ENCODE results near the gene IGSF21.

The IGSF21 gene

DNA sequence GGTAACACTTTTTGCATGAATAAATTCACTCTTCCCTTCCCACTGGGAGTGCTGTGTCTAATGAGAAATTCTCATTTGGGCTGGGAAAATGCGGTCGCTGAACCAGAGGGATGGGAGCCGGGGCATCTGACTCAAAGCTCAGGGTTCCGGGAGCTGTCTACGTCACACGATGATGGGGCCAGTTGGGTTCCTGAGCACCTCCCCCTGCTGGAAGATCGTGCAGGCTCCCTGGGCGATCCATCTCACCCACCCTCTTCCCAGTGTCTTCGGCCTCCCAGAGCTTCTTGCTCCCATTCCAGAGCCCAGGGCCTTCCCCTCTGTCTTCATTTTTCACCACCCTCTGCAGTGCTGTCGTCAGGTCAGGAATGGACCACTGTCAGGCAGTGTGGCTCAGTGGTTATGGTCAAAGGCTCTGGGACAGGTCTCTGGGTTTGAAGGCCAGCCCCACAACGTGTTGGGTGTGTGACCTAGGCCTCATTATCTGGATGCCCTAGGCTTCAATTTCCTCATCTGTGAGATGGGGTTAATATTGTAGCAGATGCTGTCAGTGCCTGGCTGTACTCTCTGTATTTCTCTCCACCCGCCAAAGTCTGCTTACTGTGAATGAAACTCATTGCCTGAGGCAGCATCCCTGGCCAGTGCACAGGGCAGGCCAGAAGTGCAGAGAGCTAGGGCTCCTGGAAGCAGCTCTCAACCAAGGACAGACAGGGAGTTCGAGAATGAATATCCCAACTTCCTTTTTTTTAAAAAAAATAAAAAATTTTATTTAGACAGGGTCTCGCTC is 31.8 kb downstream of the IGSF21 start:
- TF ChIP-seq POLR2A (IDR thresholded peaks at IDR 0.05; ENCODE audit: low read length) (no peak), GATA1 (IDR thresholded peaks at IDR 0.05; ENCODE audit: low read depth, low read length) (no peak)
- no peak for DNase-seq

GRCh38 chr1:18140411-18140810 is 32.8 kb downstream of the IGSF21 start:
- DNase-seq: no peak
- TF ChIP-seq GATA1 (IDR thresholded peaks at IDR 0.05; ENCODE audit: low read depth, low read length): no peak
- no peak for TF ChIP-seq POLR2A (IDR thresholded peaks at IDR 0.05; ENCODE audit: low read length)

DNA sequence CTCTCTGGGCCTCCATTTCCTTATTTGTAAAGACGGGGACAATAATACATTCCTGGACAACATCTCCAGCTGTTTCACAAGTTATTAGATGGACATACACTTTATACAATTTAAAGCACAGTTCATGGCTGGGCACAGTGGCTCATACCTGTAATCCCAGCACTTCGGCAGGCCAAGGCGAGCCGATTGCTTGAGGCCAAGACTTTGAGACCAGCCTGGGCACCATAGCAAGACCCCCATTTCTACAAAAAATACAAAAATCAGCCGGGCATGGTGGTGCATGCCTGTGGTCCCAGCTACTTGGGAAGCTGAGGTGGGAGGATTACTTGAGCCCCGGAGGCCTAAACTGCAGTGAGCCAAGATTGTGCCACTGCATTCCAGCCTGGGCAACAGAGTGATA is 34.1 kb downstream of the IGSF21 start:
- DNase-seq: no peak
- no peak for TF ChIP-seq POLR2A (IDR thresholded peaks at IDR 0.05; ENCODE audit: low read length)
- no peak for TF ChIP-seq GATA1 (IDR thresholded peaks at IDR 0.05; ENCODE audit: low read depth, low read length)

DNA sequence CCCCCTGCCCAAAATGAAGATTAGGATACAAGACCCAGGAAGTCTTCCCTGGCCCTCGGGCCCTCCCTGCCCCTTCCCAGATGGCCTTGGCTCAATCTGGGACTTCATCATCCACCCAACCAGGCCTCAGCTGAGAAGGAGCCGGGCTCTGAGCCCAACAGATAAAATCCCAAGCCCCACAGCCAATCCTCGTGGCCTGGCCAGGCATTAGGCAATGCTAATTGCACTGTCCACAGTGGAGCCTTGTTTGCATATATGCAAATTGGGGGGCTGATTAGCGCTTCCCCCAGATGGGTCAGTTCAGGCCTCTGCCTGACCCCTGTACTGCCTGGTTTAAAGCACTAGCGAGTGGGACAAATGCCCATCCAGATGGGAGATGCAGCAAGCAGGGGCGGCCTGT is 34.9 kb downstream of the IGSF21 start:
- DNase-seq: no peak
- TF ChIP-seq POLR2A (IDR thresholded peaks at IDR 0.05; ENCODE audit: low read length) (no peak), GATA1 (IDR thresholded peaks at IDR 0.05; ENCODE audit: low read depth, low read length) (no peak)

GRCh38 chr1:18142969-18143368 is 35.4 kb downstream of the IGSF21 start:
- no peak for TF ChIP-seq POLR2A (IDR thresholded peaks at IDR 0.05; ENCODE audit: low read length)

GRCh38 chr1:18144062-18144461 is 36.5 kb downstream of the IGSF21 start:
- no peak for DNase-seq
- TF ChIP-seq GATA1 (IDR thresholded peaks at IDR 0.05; ENCODE audit: low read depth, low read length) (no peak), POLR2A (IDR thresholded peaks at IDR 0.05; ENCODE audit: low read length) (no peak)

More at GRCh38 chr1:18142969-18143368, 35.4 kb downstream of the IGSF21 start:
- DNase-seq: no peak

GRCh38 chr1:18144916-18145647 is 37.5 kb downstream of the IGSF21 start:
- TF ChIP-seq POLR2A (IDR thresholded peaks at IDR 0.05; ENCODE audit: low read length): no peak
- DNase-seq: no peak

DNA sequence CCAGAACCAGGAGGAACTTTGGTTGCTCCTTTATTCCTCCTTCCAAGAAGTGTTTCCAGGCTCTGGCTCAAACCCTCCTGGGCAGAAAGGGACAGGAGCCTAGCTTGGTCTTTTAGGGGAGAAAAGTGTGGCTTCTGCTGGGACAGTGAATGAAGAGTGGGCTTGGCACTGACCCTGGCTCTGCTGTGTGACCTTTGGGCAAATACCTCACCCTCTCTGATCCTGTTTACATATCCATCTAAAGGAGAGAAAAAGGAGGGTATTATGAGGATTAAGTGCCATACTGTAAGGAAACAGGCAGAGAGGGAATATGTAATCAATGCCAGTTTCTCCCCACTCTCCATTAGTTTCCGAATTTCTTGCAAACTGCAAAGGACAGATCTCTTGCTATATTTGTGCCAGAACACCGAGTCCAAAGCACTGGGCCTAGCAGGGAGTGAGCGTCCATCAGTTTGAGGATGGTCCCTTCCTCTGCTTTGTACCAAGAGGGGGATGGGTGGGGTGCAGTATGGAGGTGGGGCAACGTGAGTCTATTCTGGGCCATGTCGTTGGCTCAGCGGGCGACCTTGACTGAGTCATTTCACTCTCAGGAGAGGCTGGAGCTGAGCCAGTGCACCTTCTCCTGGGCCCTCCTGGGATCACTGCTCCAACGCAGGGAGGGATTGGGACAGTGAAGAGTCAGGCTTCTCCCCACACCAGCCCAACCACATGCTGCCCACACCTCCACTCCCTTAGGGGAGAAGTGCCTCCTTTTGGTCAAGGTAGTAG is 38.4 kb downstream of the IGSF21 start:
- DNase-seq: no peak
- TF ChIP-seq GATA1 (IDR thresholded peaks at IDR 0.05; ENCODE audit: low read depth, low read length): no peak

- TF ChIP-seq GATA1 (IDR thresholded peaks at IDR 0.05; ENCODE audit: low read depth, low read length) (no peak), POLR2A (IDR thresholded peaks at IDR 0.05; ENCODE audit: low read length) (no peak)
- no peak for DNase-seq
These were observed 39.3 kb downstream of the IGSF21 start for GRCh38 chr1:18146886-18147285.

GRCh38 chr1:18147672-18148071 is 40.1 kb downstream of the IGSF21 start:
- no peak for DNase-seq
- TF ChIP-seq GATA1 (IDR thresholded peaks at IDR 0.05; ENCODE audit: low read depth, low read length) (no peak), POLR2A (IDR thresholded peaks at IDR 0.05; ENCODE audit: low read length) (no peak)

GRCh38 chr1:18148461-18148860 is 40.9 kb downstream of the IGSF21 start:
- TF ChIP-seq POLR2A (IDR thresholded peaks at IDR 0.05; ENCODE audit: low read length): no peak
- no peak for TF ChIP-seq GATA1 (IDR thresholded peaks at IDR 0.05; ENCODE audit: low read depth, low read length)
- no peak for DNase-seq

- TF ChIP-seq POLR2A (IDR thresholded peaks at IDR 0.05; ENCODE audit: low read length) (no peak), GATA1 (IDR thresholded peaks at IDR 0.05; ENCODE audit: low read depth, low read length) (no peak)
- no peak for DNase-seq
These were observed 41.5 kb downstream of the IGSF21 start for GRCh38 chr1:18149027-18149641.

- TF ChIP-seq POLR2A (IDR thresholded peaks at IDR 0.05; ENCODE audit: low read length): no peak
- no peak for TF ChIP-seq GATA1 (IDR thresholded peaks at IDR 0.05; ENCODE audit: low read depth, low read length)
- no peak for DNase-seq
These were observed 44.0 kb downstream of the IGSF21 start for GRCh38 chr1:18151436-18152122.
